ENCODE data around the gene ARFGAP3.
"Not testable (repeated sequence)": the region's sequence is repeated elsewhere in the genome, so short reads cannot be mapped to it uniquely, and the experiment has no call there.

The ARFGAP3 gene

DNA sequence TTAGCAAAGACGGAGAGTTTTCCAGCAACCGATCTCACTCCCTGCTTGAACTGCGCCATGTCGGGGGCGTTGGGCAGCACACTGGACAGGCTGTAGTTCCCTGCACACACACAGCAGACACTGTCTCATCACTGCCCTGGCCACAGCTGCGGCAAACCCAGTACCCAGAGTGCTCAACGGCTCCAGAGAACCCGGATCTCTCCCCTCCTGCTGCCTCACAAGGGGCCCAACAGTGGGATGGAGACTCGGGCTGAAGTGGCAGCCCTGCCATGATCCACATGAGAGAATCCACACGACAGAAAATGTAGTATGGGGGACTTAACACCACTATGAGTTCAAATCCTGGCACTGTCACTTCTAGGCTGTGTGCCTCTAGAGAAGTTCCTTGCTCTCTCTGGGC, 58.0 kb downstream of the ARFGAP3 start:
- no peak for DNase-seq (ENCODE audit: insufficient read length, low spot score)
- FAIRE-seq: no peak

DNA sequence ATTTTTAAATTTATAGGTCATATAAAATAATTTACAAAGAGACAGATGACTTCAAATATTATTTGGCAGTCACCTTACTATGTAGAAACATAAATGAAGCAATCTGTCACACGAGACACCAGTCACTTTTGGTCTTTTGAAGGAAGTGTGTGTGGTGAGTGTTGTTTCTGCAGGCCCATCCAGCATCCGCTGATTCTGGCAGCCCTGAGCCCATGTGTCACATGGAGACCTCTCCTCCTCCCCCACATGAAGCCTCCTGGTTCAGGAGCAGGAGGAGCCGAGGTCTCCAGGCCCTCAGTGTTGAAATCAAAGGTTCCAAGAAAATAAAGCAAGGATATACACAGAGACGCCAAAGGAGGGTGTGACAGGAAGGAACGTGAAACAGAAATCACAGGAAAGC, 60.1 kb downstream of the ARFGAP3 start:
- DNase-seq (ENCODE audit: insufficient read length, low spot score): no peak
- FAIRE-seq: no peak

- FAIRE-seq: no peak
- no peak for DNase-seq (ENCODE audit: insufficient read length, low spot score)
These were observed 61.0 kb downstream of the ARFGAP3 start for GRCh38 chr22:42796081-42796480.

DNA sequence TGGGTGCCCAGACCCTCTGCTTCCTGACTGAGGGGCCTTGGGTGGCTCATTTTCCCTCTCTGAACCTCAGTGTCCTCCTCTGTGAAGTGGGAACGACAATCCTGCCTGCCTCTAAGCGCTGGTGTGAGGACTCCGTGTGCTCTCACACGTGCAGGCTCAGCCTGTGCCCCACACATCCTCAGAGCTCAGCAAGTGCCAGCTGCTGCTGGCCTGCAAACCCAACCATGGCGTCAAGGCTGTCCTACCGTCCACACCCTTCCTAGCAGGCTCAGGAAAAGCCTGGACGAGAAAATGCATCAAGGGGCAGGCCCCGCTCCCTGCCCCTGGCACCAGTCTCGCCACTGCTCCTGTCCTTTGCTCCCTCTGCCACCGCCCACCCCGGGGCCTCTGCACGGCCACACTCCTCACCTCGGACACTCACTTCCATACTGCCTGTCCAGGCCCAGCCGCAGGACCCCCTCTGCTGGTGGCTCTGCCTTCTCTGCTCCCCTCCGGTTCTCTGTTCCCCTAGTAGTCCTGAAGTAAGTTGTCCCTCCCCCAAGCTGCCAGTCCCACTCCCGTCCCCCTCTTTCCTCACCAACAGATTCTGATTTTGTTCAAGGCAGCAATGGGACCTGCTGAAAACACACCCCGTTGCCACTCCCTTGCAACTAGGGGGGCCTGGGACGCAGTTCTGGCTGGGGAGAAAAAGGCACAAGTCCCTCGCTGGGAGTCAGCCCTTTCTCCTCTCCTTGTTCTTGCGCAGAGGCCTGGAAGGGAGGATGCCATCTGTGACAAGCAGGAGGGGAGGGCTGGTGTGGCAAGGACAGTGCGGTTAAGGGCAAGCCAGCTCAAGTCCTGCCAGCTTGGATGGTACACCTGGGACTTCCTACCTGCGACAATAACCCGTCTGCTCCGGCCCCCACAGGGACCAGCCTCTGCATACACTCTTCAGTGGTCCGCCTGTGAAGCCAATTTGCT, 62.2 kb downstream of the ARFGAP3 start:
- no peak for FAIRE-seq
- no peak for DNase-seq (ENCODE audit: insufficient read length, low spot score)

DNA sequence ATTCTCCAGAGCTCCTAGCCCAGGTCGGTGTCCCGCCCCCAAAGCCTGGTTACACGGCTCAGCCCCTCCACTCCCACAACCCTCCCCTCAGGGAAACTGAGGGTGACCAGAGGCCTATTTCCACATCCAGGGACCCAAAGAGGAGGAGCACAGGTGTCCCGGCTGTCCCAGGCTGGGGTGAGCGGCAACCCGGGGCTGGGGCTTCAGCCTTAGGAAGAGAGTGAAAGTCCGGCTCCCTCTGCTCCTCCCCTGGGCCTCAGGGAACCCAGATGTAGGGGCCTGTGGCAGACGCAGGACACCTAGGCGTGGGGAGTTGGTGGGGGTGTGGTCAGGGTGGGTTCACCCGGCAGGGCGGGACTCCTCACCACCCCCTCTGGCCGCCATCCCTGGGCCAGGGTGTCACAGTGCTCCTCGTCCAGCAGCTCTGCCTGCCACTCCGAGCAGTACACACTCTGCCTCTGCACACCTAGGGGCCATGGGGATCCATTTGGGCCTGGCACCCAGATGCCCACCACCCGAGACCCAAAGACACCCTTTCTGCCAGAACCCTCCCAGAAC, 63.1 kb downstream of the ARFGAP3 start:
- DNase-seq (ENCODE audit: insufficient read length, low spot score): no peak
- FAIRE-seq: no peak

- FAIRE-seq (no peak), DNase-seq (ENCODE audit: insufficient read length, low spot score) (no peak)
These were observed 63.9 kb downstream of the ARFGAP3 start for GRCh38 chr22:42792909-42793847.

GRCh38 chr22:42792453-42792908, 64.6 kb downstream of the ARFGAP3 start:
- DNase-seq (ENCODE audit: insufficient read length, low spot score) (no peak), FAIRE-seq (no peak)

- DNase-seq (ENCODE audit: insufficient read length, low spot score) (no peak), FAIRE-seq (no peak)
These were observed 65.2 kb downstream of the ARFGAP3 start for GRCh38 chr22:42791721-42792452.

DNA sequence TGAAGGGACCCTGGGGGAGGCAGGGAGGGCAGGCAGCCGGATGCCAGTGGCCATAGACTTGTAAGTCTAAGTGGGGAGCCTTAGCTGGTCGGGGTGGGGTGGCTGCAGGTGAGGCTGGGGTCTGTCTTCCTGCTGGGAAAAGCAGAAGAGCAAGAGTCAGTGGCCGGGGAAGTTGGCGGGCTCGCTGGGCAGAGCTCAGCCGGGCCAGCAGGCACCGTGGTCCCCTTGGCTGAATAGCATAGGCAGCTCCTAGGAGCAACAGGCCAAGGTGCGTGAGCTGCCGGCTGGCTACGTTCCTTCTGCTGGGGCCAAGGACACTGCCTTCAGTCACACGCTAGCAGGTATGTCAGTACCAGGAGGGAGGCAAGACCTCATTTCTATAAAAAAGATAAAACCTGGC, 68.6 kb downstream of the ARFGAP3 start:
- DNase-seq (ENCODE audit: insufficient read length, low spot score) (no peak), FAIRE-seq (no peak)

GRCh38 chr22:42788021-42788420, 69.1 kb downstream of the ARFGAP3 start:
- no peak for DNase-seq (ENCODE audit: insufficient read length, low spot score)
- FAIRE-seq: no peak

GRCh38 chr22:42787357-42787736, 69.7 kb downstream of the ARFGAP3 start:
- FAIRE-seq: no peak
- no peak for DNase-seq (ENCODE audit: insufficient read length, low spot score)

- DNase-seq (ENCODE audit: insufficient read length, low spot score) (no peak), FAIRE-seq (no peak)
These were observed 70.3 kb downstream of the ARFGAP3 start for GRCh38 chr22:42786606-42787356.

GRCh38 chr22:42785706-42786499, 71.2 kb downstream of the ARFGAP3 start:
- FAIRE-seq (no peak), DNase-seq (ENCODE audit: insufficient read length, low spot score) (no peak)

- FAIRE-seq; DNase-seq (ENCODE audit: insufficient read length, low spot score): not testable (repeated sequence)
These were observed 74.8 kb downstream of the ARFGAP3 start for GRCh38 chr22:42782306-42782705.

GRCh38 chr22:42780070-42780540, 77.0 kb downstream of the ARFGAP3 start:
- peak; percentile 76 for FAIRE-seq
- peak; percentile 79 for DNase-seq (ENCODE audit: insufficient read length, low spot score)

DNA sequence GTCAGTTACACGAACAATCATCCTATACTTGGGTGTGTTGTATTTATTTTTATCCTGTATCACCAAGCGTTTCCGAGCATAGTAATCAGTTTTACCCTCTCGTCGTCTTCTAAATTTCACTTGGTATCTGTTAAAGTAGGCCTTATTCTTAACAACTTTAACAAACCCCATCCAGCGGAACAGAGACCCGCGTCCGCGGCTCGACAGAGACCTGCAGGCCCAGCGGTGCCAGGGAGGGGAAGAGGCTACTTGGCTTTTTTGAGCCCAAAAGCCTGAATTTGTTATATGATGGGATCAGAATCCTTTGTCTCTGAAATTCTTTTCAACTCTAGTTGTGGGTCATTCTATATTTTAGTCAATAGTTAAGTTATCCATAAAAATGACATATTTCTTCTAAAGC, 79.9 kb downstream of the ARFGAP3 start:
- no peak for FAIRE-seq
- DNase-seq (ENCODE audit: insufficient read length, low spot score): no peak

DNA sequence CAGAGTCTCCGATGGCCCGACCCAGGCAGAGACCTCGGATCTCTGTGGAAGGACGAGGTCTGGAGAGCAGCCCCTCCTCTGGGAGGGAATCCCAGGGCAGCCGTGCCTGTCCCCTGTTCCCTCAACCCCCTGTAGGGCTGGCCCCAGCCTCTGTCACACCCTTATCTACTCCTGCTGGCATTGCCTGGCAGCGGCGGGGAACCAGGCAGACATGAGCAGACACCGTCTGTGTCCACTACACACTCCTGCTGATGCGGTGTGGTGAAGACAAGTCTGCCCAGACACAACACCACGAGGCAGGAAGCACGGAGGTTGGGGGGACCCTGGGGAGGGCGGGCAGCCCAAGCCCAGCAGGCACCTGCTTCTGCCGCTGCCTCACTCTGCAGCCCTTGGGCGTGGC, 83.9 kb downstream of the ARFGAP3 start:
- no peak for DNase-seq (ENCODE audit: insufficient read length, low spot score)
- FAIRE-seq: no peak

DNA sequence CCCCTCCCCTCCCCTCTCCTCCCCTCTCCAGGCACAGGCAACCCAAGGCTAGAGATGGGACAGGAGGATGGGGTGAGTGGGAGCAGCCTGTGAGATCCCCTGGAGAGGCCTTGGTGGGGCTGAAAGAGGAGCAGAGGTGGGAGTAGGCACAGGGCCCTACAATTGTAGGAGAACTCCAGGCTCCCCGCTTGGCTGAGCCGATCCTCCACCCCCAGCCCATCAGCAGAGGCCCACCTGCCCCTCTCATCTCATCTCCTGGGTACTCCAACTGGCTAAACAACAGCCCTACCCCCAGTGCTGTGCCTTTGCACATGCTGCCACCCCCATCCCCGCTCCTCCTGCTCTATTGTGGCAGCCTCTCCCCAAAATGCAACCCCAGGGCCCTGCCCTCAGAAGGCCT, 84.4 kb downstream of the ARFGAP3 start:
- DNase-seq (ENCODE audit: insufficient read length, low spot score) (no peak), FAIRE-seq (no peak)

Data from HTR-8/SVneo (cell line).